Glomerular visceral epithelial cell (primary cell): ENCODE data around the gene NAPB.

Experiments used
- DNase-seq: peaks from one replicate; pipeline ENCODE4 v3.0.0-alpha.2; 2016; ENCODE audit errors: extremely low spot score

NAPB gene

DNA sequence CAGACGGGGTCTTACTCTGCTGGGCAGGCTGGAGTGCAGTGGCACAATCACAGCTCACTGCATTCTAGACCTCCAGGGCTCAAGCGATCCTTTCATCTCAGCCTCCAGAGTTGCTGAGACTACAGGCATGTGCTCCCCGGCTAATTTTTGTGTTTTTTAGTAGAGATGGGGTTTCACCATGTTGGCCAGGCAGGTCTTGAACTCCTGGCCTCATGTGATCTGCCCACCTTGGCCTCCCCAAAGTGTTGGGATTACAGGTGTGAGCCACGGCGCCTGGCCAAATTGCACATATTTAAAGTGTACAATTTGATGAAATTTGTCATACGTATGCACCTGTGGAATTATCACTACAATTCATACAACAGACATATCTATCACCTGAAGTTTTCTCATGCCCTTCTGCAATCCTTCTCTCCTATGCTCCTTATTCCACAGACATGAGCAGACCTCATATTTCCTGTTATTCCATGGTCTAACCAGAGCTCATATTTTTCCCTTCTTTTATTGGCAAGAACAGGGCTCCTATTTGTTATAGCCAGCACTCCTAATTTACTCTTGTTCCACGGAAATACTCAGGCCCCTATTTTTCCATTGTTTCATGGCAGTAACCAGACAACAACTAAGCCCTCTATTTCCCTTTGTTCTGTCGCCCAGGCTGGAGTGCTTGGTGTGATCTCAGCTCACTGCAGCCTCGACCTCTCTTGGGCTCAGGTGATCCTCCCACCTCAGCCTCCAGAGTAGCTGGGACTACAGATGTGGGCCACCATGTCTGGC is 16.0 kb upstream of the NAPB start:
- DNase-seq = no peak

DNA sequence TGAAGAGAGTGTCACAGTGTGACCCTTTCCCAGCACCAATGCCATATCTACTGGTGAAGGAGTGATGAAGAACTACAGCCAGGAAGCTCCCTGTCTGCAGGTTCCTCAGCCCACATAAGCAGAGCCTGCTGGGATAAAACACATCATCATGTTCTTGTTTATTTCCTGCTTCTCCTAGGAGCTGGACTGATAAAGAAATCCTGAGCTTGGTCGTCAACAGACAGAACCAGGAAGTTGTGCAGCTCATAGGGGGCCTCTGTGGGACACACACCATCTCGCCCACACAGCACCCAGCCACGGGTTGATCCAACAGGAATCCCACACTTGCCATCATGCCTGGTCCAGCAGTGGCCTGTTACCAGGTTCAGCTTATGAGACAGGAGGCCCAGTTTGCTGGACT is 15.4 kb upstream of the NAPB start:
- DNase-seq = no peak

DNA sequence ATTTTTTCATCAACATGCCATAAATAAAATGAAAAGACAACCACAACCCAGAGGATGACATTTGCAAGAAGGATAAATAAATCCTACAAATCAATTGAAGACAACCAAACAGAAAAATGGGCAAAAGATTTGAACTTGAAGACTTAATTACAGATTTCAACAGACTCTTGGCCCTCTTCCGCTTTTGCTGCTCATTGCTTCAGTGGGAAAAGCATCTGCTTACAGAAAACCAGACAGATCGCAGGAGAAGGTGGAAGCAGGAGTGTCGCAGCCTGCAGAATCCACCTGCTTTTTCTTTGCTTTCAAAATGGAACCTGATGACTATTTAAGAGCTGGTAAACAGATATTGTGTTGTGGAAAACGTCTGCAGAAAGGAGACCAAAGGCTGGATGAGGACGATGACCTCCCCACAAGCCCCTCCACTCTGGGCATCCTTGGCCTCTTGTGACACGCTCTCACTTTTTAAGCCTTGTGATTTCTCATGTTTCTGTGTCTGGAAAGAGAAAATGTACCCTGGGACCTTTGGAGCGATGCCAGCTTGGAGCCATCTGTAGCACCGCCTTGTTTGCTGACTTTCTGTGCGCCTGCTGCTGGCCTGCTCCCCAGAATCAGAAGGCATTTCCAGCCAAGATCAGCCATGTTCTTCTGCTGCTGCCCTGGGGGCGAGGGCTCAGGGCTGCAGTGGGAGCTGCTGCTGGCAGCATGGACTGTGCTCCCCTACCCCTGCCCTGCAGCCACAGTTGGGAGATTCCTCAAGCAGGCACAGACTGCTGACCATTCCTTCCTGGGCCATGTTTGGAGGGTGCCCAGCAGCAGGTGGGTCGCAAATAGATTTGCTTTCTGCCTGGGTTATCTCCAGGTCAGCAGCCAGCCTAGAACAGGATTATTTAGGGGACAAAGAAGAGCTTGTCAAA is 14.6 kb upstream of the NAPB start:
- no peak for DNase-seq

DNA sequence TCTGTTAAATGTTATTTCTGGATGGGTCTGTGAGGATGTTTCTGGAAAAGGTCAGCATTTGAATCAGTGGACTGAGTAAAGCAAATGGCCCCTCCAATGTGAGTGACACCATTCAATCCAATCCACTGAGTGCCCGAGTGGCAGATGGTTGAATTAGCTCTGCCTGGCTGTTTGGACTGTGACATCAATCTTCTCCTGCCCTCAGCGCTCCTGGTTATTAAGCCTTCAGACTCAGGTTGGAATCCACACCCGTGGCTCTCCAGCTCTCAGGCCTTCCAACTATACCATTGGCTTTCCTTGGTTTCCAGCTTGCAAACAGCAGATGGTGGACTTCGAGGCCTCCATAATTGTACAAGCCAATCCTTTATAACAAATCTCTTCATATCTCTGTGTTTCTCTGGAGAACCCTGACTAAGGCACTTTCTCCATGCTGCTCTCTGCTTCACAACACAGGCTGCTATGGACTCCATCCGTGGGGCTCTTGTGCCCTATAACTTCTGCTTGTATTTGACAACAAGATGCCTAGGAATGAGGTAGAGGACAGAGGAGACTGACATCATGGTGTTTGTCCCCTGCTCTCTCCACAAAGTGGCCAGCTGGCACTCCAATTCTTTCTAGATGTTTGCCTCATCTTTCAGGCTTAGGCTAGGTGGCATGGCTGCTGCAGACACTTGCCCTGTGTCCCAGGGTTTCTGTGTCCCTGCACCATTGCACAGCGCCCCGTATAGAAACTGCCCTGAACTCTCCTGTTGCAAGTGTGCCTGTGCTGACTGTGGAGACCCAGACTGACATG is 13.4 kb upstream of the NAPB start:
- DNase-seq = no peak

DNA sequence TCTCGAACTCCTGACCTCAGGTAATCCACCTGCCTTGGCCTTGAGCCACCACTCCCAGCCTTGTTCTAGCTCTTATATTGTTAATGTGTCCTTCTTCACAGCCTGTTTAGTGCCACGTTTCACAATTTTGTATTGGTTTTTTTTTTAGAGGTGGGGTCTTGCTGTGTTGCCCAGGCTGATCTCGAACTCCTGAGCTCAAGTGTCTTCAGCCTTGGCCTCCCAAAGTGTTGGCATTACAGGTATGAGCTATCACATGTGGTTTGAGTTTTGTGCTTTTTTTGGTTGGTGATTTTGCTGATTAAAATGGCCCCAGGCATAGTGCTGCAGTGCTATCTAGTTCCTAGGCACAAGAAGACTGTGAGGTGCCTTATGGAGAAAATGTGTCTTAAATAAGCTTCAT is 12.3 kb upstream of the NAPB start:
- no peak for DNase-seq

DNA sequence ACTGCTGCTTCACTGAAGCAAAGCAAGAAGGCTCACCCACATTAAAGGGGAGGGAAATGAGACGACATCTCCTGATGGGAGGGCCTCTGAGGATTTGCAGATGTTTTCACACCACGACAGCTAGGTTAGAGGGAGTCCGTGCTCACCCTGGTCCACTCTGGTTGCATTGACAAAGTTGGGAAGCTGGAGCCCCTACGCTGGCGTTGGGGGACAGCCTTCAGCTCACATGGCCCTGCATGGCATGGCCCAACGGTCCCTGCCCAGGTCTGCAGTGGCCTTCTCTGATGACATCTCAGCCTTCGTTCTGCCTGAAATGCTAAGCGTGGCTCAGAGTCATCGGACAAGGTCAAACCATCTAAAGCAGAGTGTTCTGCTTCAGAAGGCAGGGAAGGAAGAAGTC is 3.8 kb upstream of the NAPB start:
- DNase-seq = no peak

DNA sequence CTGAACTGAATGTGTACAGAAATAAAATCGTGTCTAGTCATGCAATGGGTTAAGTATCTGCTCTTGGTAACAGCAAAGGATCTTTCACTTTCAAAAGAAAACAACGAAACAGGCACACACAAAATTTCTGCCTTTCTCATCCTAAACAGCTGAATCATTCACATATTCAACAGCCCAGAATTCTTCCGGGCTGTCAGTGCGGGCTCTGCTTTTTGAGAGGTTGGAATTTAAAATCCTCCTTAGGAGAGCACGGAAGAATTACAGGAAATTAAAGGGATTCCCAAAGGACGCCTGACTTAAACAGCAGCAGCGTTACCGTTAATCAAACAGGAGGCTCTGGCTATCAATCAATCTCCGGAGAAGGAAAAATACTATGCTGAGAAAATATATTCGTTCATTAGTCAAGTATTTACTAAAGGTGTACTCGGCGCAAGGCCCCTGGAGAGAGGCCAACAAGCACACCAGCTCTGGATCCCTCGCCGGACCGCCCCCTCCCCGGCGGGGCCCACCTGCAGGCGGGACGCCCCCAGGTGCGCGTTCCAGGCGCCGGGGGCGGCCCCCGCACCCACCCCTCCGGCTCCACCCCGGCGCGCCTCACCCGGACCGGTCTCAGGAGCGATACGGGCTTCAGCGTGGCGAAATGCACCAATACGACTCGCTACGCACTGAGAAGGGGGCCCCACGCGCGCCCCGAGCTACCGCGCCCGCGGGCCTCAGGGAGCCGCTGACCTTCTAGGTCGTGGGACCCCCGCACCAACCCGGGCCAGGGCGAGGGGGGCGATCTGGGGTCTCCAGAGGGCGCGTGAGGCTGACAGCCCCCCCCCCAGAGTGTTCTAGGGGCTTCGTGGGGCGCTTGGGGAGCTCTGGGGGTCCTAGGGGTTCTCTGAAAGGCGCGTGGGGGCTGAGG is 1.0 kb downstream of the NAPB start:
- peak; percentile 32 for DNase-seq

DNA sequence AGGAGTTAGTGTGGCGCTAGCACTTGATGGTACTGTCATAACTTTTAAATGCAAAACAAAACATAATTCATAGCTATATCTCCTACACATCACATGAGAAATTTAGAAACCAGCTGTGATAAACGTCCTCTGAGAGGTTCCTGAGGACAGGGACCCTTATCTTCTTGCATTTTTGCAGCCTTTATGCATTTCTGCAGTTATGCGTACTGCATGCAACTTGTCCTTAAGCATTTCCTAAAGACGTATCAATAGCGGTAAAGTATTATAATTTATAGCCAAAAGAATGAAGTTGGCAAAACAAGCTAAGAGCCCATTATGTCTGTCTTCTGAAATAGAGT is 1.7 kb downstream of the NAPB start:
- DNase-seq = no peak

DNA sequence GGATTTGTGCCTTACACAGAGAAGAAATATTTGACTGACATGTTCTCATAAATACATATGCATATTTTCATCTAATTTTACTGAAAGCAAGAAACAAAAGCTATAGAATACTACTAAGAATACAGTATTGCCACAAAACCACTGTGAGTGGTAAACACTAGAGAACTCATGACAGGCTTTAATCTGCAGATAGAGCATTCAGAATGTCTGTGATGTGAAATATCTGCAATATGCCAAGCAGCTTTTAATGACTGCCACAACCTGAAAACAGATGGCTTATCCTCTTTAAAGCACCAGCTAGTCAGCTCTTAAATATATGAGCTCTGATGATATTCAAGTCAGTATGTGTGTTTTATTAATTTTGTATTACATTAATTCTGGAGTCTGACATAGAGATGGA is 3.4 kb downstream of the NAPB start:
- no peak for DNase-seq

DNA sequence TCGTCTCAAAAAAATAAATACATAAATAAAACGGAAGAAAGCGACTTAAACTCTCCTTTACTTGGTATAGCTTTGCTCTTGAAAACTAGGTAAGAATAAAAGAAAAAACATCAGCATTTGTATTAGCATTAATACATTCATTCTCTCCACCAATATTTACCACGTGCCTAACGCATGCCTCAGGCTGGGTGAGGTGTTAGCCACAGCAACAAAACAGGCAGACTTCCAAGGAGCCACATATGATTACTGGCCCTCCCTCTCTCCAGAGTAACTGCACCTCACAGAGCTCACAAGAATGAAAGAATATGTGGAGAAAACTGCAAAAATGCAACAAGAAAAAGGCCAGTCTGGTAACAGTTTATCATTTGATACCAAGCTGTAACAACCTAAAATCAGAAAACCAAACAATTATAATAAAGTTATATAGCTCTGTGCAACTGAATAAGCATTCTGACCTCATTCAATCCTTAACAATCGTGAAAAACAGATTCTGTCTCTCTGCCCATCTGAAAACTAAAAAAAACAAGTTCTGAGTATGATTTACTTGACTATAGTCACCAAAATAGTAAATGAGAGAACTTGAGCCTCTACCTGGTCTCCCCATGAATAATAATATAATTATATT is 5.2 kb downstream of the NAPB start:
- peak; percentile 14 for DNase-seq

DNA sequence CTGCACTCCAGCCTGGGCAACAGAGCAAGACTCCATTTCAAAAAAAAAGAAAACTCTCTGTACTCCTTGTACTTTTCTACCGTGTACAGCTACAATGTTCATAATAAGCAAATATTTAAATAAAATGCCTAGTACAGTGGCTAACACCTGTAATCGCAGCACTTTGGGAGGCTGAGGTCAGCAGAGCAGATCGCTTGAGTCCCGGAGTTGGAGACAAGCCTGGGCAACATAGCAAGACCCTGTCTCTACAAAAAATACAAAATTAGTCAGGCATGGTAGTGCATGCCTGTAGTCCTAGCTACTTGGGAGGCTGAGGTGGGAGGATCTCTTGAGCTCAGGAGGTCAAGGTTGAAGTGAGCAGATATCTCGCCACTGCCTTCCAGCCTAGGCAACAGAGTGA is 5.7 kb downstream of the NAPB start:
- DNase-seq = no peak

DNA sequence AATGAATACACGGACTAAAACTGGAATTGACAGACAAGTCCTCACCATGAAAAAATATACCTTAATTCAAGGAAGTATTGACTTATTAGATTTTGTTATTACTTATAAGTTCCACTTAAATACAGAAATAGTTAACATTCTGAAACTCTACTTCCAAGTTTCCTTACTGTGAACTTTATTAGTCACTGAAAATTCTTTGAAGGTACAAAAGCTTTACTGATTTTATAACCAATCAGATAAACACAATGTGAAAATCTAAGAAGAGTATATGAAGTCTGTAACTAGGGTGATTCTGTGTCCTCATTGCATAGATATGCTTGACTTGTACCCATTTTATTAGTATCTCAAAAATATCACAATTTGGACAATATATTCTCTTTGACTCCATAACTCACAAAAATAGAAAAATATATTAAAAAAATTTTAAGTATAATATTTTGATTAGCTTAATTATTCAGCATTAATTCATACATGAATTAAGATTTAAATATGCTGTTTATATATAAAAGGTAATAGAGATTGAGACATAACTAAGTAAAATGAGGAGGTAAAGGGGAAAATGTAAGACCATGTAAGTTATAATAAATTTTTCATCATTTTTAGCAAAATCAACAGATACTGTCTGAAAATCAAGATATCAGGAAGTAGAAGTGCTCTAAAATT is 6.6 kb downstream of the NAPB start:
- no peak for DNase-seq

DNA sequence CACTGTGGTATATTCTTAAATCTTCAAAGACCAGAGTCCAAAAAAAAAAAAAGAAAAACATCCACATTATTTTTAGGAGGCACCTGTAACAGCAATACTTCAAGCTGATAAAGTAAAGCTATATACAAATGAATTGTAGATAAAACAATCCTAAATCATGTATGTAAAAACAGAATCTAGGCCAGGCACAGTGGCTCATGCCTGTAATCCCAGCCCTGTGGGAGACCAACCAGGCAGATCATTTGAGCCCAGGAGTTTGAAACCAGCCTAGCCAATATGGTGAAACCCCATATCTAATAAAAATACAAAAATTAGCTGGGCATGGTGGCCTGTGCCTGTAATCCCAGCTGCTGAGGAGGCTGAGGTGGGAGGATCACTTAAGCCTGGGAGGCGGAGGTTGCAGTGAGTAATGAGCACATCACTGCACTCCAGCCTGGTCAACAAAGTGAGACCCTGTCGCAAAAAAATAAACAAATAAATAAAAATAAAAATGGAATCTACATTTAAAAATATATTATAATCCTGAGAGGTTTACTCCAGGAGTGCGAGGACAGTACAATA is 7.3 kb downstream of the NAPB start:
- no peak for DNase-seq

DNA sequence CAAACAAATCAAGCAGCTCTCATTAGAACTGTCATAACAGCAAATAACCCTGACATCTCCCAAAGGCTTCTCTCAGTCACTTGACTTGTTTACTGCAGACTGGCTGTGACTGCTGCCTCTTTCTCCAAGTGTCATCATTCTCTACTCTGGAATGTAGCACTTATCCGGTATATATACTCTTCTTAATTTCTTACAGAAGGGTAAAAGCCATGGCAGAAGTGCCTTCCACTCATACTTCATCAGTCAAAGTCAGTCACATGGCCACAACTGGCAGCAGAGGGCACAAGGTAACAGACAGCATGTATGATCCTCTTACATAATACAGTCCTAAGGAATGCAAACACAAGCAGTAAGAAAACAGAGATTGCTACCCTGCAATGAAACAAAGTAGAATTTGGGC is 9.3 kb downstream of the NAPB start:
- DNase-seq = peak; percentile 6

DNA sequence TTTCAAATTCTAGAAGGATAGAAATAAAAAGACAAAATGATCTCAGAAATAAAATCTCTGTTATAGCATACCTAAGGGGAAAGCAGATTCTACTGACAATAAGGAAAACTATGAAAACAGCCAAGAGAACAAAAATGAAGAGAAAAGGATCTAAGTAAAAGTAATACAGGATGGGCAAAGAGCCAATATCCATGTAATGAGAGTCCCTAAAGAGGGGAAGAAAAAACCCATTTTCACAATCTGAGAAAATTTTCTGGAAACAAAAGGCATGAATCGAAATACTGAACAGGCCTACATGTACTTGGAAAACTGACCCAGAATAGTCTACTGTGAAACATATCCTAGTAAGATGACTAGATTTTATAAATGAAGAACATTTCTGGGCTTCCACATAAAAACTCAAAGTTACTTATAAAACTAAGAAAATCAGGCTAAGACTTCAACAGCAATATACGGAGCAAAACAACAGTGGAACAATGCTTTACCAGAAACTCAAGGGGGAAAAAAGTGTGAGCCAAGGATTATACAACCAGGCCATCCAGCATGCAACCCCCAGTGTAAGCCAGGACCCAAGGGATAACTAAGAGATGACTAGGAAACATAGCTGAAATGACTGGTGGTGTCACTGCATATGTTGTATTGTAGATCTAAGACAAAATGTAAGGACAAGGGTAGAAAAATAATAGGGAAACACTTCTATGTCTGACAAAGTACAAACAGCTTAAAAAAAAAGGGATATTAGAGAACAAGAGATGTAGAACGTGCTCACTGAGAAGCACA is 10.2 kb downstream of the NAPB start:
- DNase-seq = no peak

DNA sequence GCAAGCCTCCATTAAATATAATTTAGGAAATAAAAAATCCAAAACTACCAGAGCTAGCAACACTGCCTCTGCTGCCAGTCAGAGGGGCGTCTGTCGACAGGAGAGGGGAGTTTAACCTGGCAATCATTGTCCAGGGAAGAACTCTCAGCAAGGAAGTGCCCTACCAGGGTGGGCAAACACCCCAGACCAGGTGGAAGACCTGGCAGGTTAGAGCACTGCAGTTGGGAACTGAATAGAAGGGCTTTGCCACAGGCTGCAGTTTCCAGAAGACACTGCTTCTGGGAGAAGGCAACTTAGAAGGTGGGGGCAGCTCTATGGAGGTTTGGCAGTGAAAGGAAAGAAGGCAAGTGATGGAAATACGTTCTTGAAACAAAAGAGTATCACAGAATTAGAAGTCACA is 11.5 kb downstream of the NAPB start:
- DNase-seq = no peak

DNA sequence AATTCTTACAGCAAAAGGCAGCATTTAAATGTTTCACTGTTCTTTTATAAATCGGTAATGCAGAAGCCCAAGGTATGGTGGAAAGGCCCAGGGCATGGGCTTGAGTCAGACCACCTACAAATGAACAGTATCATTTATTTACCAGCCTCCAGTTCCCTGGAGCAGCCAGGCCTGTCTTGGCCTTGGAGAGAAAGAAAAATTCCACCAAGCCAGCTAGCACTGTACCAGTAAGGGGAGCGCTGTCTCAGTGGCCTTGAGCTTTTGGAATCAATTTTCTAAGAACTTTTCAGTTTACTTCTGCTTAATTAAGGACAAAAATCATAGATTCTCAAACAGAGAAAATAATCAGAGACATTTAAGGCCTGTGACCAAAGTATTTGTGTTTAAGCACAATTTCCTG is 12.3 kb downstream of the NAPB start:
- no peak for DNase-seq

DNA sequence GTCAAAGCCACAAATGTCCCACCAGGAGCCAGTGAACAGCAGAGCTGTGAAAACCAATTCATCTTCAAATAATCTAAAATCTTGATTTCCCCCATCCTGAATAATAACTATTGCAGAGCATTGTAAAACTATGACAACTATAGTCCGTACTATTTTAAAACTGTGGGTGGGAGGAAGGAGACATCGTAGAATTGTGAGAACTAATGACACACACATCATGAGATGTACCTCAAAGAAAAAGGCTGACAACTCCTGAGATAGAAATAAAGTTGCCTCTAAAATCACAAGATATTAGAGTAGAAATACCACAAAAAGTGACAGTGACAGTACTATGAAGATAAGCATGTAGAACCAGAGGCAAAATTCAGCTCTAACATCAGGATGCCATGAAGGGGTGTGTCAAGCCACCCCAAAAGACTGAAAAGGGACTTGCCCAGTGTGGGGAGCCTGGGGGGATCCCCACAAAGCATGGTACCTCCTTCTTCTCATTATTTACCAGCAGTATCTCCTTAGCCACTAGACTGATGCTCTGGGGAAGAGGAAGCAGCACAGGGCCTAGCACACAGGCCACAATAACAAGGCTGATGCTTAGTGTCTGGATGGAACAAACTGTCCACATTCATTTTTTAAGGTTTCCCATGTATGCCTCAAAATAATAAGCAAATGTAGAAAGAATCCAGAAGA is 13.4 kb downstream of the NAPB start:
- DNase-seq = no peak

DNA sequence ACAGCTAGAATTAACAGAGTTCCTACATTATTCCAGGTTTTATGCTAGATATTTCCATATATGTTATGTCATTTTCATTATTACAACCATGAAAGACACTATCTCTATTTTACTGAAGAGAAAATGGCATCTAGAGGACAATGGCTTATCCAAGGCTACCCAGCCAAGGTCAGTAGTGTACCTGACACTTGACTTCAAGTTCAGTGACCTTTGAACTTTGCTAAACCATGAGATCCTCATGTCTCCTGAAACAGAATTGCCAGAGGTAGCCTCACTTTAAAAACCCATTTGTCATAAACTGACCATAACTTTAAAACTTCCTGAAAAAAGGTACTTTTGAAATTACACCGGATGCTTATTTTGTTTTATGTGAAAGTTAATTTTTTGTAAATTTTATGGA is 14.4 kb downstream of the NAPB start:
- DNase-seq = no peak
